T47D (cell line): ENCODE data around the gene C4A.
"Not testable (repeated sequence)": the region's sequence is repeated elsewhere in the genome, so short reads cannot be mapped to it uniquely, and the experiment has no call there.

Experiments
- DNase-seq, 2 experiments: peaks; one replicate each; pipeline versions ENCODE4 v3.0.0 to v3.0.0-alpha.2; 2011 to 2012; ENCODE audit warnings: low read depth in 1 of 2, low spot score in 1 of 2
- JUND ChIP-seq: IDR thresholded peaks from 2 replicates; pipeline ENCODE4 v1.6.1; 2012; ENCODE audit warnings: low read depth
- in situ Hi-C: cut with HindIII; loops from 2 replicates; pipeline ENCODE4 v1.10.0; 2016; ENCODE audit warnings: low sequenced_read_pairs, low pct_unique_long_range_greater_than_20kb

The C4A gene

GRCh38 chr6:31981744-31982143 is at the start of gene C4A:
Gene C4A (plus strand): TSS chr6:31982057. CDS start chr6:31982108, 51 bp downstream.
- in situ Hi-C loops, result not testable (repeated sequence)

GRCh38 chr6:31932137-31932536 is 49.7 kb upstream of the C4A start:
- in situ Hi-C loops, DNase-seq: not testable (repeated sequence)

More at GRCh38 chr6:31981744-31982143, at the start of gene C4A:
- not testable (repeated sequence) for DNase-seq

- TF ChIP-seq JUND, result no peak
- DNase-seq, result no peak
- in situ Hi-C loops, result no loop called here
Observed at GRCh38 chr6:31933537-31933936, 48.3 kb upstream of the C4A start.

GRCh38 chr6:31935021-31935420 is 46.8 kb upstream of the C4A start:
- DNase-seq, result no peak
- TF ChIP-seq JUND, result no peak
- in situ Hi-C loops, result no loop called here

- TF ChIP-seq JUND, result no peak
- in situ Hi-C loops, result no loop called here
- no peak for DNase-seq
Observed at GRCh38 chr6:31935823-31936222, 46.0 kb upstream of the C4A start.

GRCh38 chr6:31940256-31940664 is 41.6 kb upstream of the C4A start:
- in situ Hi-C loops, result no loop called here
- peak in 1 of 2 experiments; percentile 64 for DNase-seq
- no peak for TF ChIP-seq JUND

- DNase-seq, result no peak
- TF ChIP-seq JUND, result no peak
- in situ Hi-C loops, result no loop called here
Observed at GRCh38 chr6:31943742-31944141, 38.1 kb upstream of the C4A start.

GRCh38 chr6:31945154-31945506 is 36.7 kb upstream of the C4A start:
- TF ChIP-seq JUND, result no peak
- no peak for DNase-seq
- in situ Hi-C loops, result no loop called here

GRCh38 chr6:31945507-31946369 is 36.1 kb upstream of the C4A start, which contains the start of gene CFB:
Gene CFB (plus strand): TSS chr6:31946095. CDS start chr6:31946222, 127 bp downstream.
- in situ Hi-C loops, result no loop called here
- peak; percentile 74 to 85 for DNase-seq
- TF ChIP-seq JUND, result no peak

GRCh38 chr6:31946370-31946885 is 35.4 kb upstream of the C4A start:
- TF ChIP-seq JUND, result no peak
- DNase-seq, result no peak
- in situ Hi-C loops, result no loop called here

GRCh38 chr6:31947070-31947675 is 34.7 kb upstream of the C4A start:
- no peak for TF ChIP-seq JUND
- no peak for DNase-seq
- in situ Hi-C loops, result no loop called here

- no peak for DNase-seq
- in situ Hi-C loops, result no loop called here
- no peak for TF ChIP-seq JUND
Observed at GRCh38 chr6:31947864-31948263, 34.0 kb upstream of the C4A start.

- DNase-seq, result no peak
- in situ Hi-C loops, result no loop called here
- no peak for TF ChIP-seq JUND
Observed at GRCh38 chr6:31948306-31948705, 33.6 kb upstream of the C4A start.
